HG03060 (cell line): Measurements from ENCODE around the gene LPP.

Source experiments
- ATAC-seq: cut with Tn5 transposase; IDR thresholded peaks from one replicate; pipeline ENCODE4 v1.9.1; 2021; ENCODE audit warnings: low read depth, moderate number of reproducible peaks; ENCODE audit not compliant: unreplicated experiment

LPP gene

GRCh38 chr3:188168186-188168585 is 14.2 kb downstream of the LPP start:
- ATAC-seq = no peak

GRCh38 chr3:188168648-188169047 is 14.7 kb downstream of the LPP start:
- ATAC-seq = no peak

GRCh38 chr3:188169830-188170455 is 16.0 kb downstream of the LPP start:
- ATAC-seq = no peak

- ATAC-seq = no peak
Observed at GRCh38 chr3:188170461-188171459, 16.8 kb downstream of the LPP start.

- ATAC-seq = no peak
Observed at GRCh38 chr3:188171682-188172467, 17.9 kb downstream of the LPP start.

GRCh38 chr3:188174317-188175044 is 20.5 kb downstream of the LPP start:
- ATAC-seq = no peak

- ATAC-seq = no peak
Observed at GRCh38 chr3:188176476-188176875, 22.5 kb downstream of the LPP start.

GRCh38 chr3:188176884-188177283 is 22.9 kb downstream of the LPP start:
- ATAC-seq = no peak

- no peak for ATAC-seq
Observed at GRCh38 chr3:188177721-188178120, 23.8 kb downstream of the LPP start.

- ATAC-seq = no peak
Observed at GRCh38 chr3:188178293-188178936, 24.5 kb downstream of the LPP start.

GRCh38 chr3:188179006-188179966 is 25.3 kb downstream of the LPP start:
- no peak for ATAC-seq

- no peak for ATAC-seq
Observed at GRCh38 chr3:188180114-188180513, 26.2 kb downstream of the LPP start.

- ATAC-seq = no peak
Observed at GRCh38 chr3:188183452-188183851, 29.5 kb downstream of the LPP start.

- ATAC-seq = no peak
Observed at GRCh38 chr3:188184160-188184559, 30.2 kb downstream of the LPP start.

- ATAC-seq = no peak
Observed at GRCh38 chr3:188184649-188185048, 30.7 kb downstream of the LPP start.

- ATAC-seq = no peak
Observed at GRCh38 chr3:188185717-188186251, 31.8 kb downstream of the LPP start.

- ATAC-seq = no peak
Observed at GRCh38 chr3:188187053-188187452, 33.1 kb downstream of the LPP start.

GRCh38 chr3:188188911-188189310 is 35.0 kb downstream of the LPP start:
- no peak for ATAC-seq
